ENCODE data around the gene ST6GALNAC3.

Gene ST6GALNAC3

GRCh38 chr1:76210160-76210559 lies 135.6 kb downstream of the ST6GALNAC3 start:
- Histone ChIP-seq H3K4me2 (no peak overlapping the region), H3K27me3 (ENCODE audit: insufficient read depth, low read depth) (no peaks in the 10 kb centered on the region), H3K79me2 (ENCODE audit: insufficient read depth, low read depth) (no peaks in the 10 kb centered on the region), H2AFZ (ENCODE audit: low read depth) (no peak overlapping the region), H3K9ac (no peak overlapping the region), H3K36me3 (ENCODE audit: insufficient read depth) (no peaks in the 10 kb centered on the region), H3K4me3 (IDR thresholded peaks at IDR 0.05; ENCODE audit: insufficient read depth, low read depth, low read length) (no peak overlapping the region), H4K20me1 (ENCODE audit: insufficient read depth) (no peaks in the 10 kb centered on the region), H3K4me1 (ENCODE audit: low read depth, poor library complexity, severe bottlenecking) (no peaks in the 10 kb centered on the region), H3K27ac (no peak overlapping the region)
- no peak for TF ChIP-seq CTCF (conservative IDR thresholded peaks at IDR 0.05; ENCODE audit: low read depth, low read length)

GRCh38 chr1:76218888-76219287 lies 144.3 kb downstream of the ST6GALNAC3 start:
- Histone ChIP-seq H3K4me3 (IDR thresholded peaks at IDR 0.05; ENCODE audit: insufficient read depth, low read depth, low read length) (no peak overlapping the region), H3K4me1 (ENCODE audit: low read depth, poor library complexity, severe bottlenecking) (no peaks in the 10 kb centered on the region), H3K27ac (no peak overlapping the region), H3K79me2 (ENCODE audit: insufficient read depth, low read depth) (no peaks in the 10 kb centered on the region), H4K20me1 (ENCODE audit: insufficient read depth) (no peaks in the 10 kb centered on the region), H3K4me2 (no peak overlapping the region), H3K9ac (no peak overlapping the region), H2AFZ (ENCODE audit: low read depth) (no peak overlapping the region), H3K27me3 (ENCODE audit: insufficient read depth, low read depth) (no peaks in the 10 kb centered on the region), H3K36me3 (ENCODE audit: insufficient read depth) (no peaks in the 10 kb centered on the region)
- no peak for TF ChIP-seq CTCF (conservative IDR thresholded peaks at IDR 0.05; ENCODE audit: low read depth, low read length)

GRCh38 chr1:76219366-76219818 lies 144.8 kb downstream of the ST6GALNAC3 start:
- Histone ChIP-seq H3K27me3 (ENCODE audit: insufficient read depth, low read depth) (no peaks in the 10 kb centered on the region), H4K20me1 (ENCODE audit: insufficient read depth) (no peaks in the 10 kb centered on the region), H3K4me3 (IDR thresholded peaks at IDR 0.05; ENCODE audit: insufficient read depth, low read depth, low read length) (no peak overlapping the region), H3K79me2 (ENCODE audit: insufficient read depth, low read depth) (no peaks in the 10 kb centered on the region), H2AFZ (ENCODE audit: low read depth) (no peak overlapping the region), H3K9ac (no peak overlapping the region), H3K27ac (no peak overlapping the region), H3K4me1 (ENCODE audit: low read depth, poor library complexity, severe bottlenecking) (no peaks in the 10 kb centered on the region), H3K36me3 (ENCODE audit: insufficient read depth) (no peaks in the 10 kb centered on the region), H3K4me2 (no peak overlapping the region)
- TF ChIP-seq CTCF (conservative IDR thresholded peaks at IDR 0.05; ENCODE audit: low read depth, low read length): no peak

- Histone ChIP-seq H3K27me3 (ENCODE audit: insufficient read depth, low read depth) (no peaks in the 10 kb centered on the region), H3K27ac (no peak overlapping the region), H3K36me3 (ENCODE audit: insufficient read depth) (no peaks in the 10 kb centered on the region), H3K4me3 (IDR thresholded peaks at IDR 0.05; ENCODE audit: insufficient read depth, low read depth, low read length) (no peak overlapping the region), H2AFZ (ENCODE audit: low read depth) (no peak overlapping the region), H3K9ac (no peak overlapping the region), H3K4me2 (no peak overlapping the region), H3K79me2 (ENCODE audit: insufficient read depth, low read depth) (no peaks in the 10 kb centered on the region), H3K4me1 (ENCODE audit: low read depth, poor library complexity, severe bottlenecking) (no peaks in the 10 kb centered on the region), H4K20me1 (ENCODE audit: insufficient read depth) (no peaks in the 10 kb centered on the region)
- TF ChIP-seq CTCF (conservative IDR thresholded peaks at IDR 0.05; ENCODE audit: low read depth, low read length): no peak
These were observed 150.2 kb downstream of the ST6GALNAC3 start for GRCh38 chr1:76224752-76225151.

Measured in KMS-11 (cell line).